VCaP (cell line): ENCODE results near the gene MARS1.

ENCODE experiments used
- H3K27ac ChIP-seq: fragments of 450-650 bp; 2 replicates; pipeline ENCODE4 v1.5.1; 2017
- CTCF ChIP-seq: fragments of 450-650 bp; conservative IDR thresholded peaks from 2 replicates; pipeline ENCODE4 v1.5.1; 2017; ENCODE audit warnings: mild to moderate bottlenecking, moderate library complexity

MARS1 gene

GRCh38 chr12:57464569-57464968, 23.3 kb upstream of the MARS1 start:
- no peak overlapping the region for H3K27ac ChIP-seq
- TF ChIP-seq CTCF: no peak

- H3K27ac ChIP-seq: no peak overlapping the region
These were observed 22.7 kb upstream of the MARS1 start for GRCh38 chr12:57465030-57465746.

GRCh38 chr12:57465747-57466505, 21.9 kb upstream of the MARS1 start:
- no peak overlapping the region for H3K27ac ChIP-seq
- TF ChIP-seq CTCF: no peak

More at GRCh38 chr12:57465030-57465746, 22.7 kb upstream of the MARS1 start:
- no peak for TF ChIP-seq CTCF

GRCh38 chr12:57467212-57467874, 20.5 kb upstream of the MARS1 start:
- no peak for TF ChIP-seq CTCF
- no peak overlapping the region for H3K27ac ChIP-seq

GRCh38 chr12:57467915-57468314, 20.0 kb upstream of the MARS1 start:
- no peak for TF ChIP-seq CTCF

GRCh38 chr12:57469296-57470164, 18.3 kb upstream of the MARS1 start:
- H3K27ac ChIP-seq: no peak overlapping the region
- no peak for TF ChIP-seq CTCF

More at GRCh38 chr12:57467915-57468314, 20.0 kb upstream of the MARS1 start:
- no peak overlapping the region for H3K27ac ChIP-seq
